CD4-positive, alpha-beta T cell (primary cell): ENCODE data around the gene HS6ST2. TPM values are rescaled to one million over a fixed set of nuclear protein-coding genes. Genes with fewer than 3 reads are reported as not detected.

Experiments
- ATAC-seq: fragments of 200-7000 bp; cut with Tn5 transposase; one replicate; pipeline ENCODE4 v1.10.0; 2022; ENCODE audit warnings: mild to moderate bottlenecking; ENCODE audit not compliant: poor library complexity
- CTCF ChIA-PET: fragments of 350-600 bp; sonication (Branson Sonifier 250); formaldehyde crosslinking; loops from one replicate; lab custom pipeline; 2021; ENCODE audit warnings: antibody characterized with exemption, inconsistent platforms; lab: Charles Lee
- POLR2A ChIA-PET: fragments of 350-600 bp; sonication (Branson Sonifier 250); formaldehyde crosslinking; loops from one replicate; lab custom pipeline; 2021; ENCODE audit warnings: antibody characterized with exemption, inconsistent platforms; lab: Charles Lee
- DNase-seq, 14 experiments: peaks; one replicate each; pipeline ENCODE4 v3.0.0-alpha.2; 2013 to 2020; ENCODE audit warnings: mixed read lengths in 2 of 14
- H3K27ac ChIP-seq, 2 donors: one replicate each; pipeline versions ENCODE4 v1.5.1 to v1.7.0; 2013; ENCODE audit warnings: low read length in 2 of 2, low read depth in 1 of 2, mild to moderate bottlenecking in 1 of 2
- H3K27me3 ChIP-seq, 2 experiments: 1 replicate in 1 of 2; 2 replicates in 1 of 2; pipeline versions ENCODE4 v1.6.1 to v1.7.0; 2013; ENCODE audit warnings: low read length in 2 of 2, control low read depth in 1 of 2, mild to moderate bottlenecking in 1 of 2, moderate library complexity in 1 of 2; ENCODE audit not compliant: insufficient read depth in 2 of 2, control insufficient read depth in 1 of 2
- H3K36me3 ChIP-seq: one replicate; pipeline ENCODE4 v1.6.1; 2013; ENCODE audit warnings: low read length, control low read depth; ENCODE audit not compliant: insufficient read depth
- H3K4me1 ChIP-seq: one replicate; pipeline ENCODE4 v1.6.1; 2013; ENCODE audit warnings: low read length, control low read depth; ENCODE audit not compliant: insufficient read depth
- H3K4me3 ChIP-seq: one replicate; pipeline ENCODE4 v1.5.1; 2013; ENCODE audit warnings: mild to moderate bottlenecking, low read length, moderate library complexity
- H3K9me3 ChIP-seq, 2 experiments: 1 replicate in 1 of 2; 2 replicates in 1 of 2; pipeline versions ENCODE4 v1.6.1 to v1.7.0; 2013; ENCODE audit warnings: low read length in 2 of 2, mild to moderate bottlenecking in 2 of 2, control low read depth in 1 of 2, moderate library complexity in 1 of 2; ENCODE audit not compliant: control insufficient read depth in 1 of 2, insufficient read depth in 1 of 2
- H3K27ac Mint-ChIP-seq: one replicate; pipeline ENCODE4 v1.8.0; 2020; ENCODE audit warnings: mixed read lengths
- H3K27me3 Mint-ChIP-seq: one replicate; pipeline ENCODE4 v1.8.0; 2021; ENCODE audit warnings: mixed read lengths
- H3K36me3 Mint-ChIP-seq: one replicate; pipeline ENCODE4 v1.8.0; 2021; ENCODE audit warnings: low read depth, mixed read lengths
- H3K4me1 Mint-ChIP-seq: one replicate; pipeline ENCODE4 v1.8.0; 2021; ENCODE audit warnings: low read depth, mixed read lengths
- H3K4me3 Mint-ChIP-seq: one replicate; pipeline ENCODE4 v1.8.0; 2020; ENCODE audit warnings: mild to moderate bottlenecking, mixed read lengths
- H3K9me3 Mint-ChIP-seq: one replicate; pipeline ENCODE4 v1.8.0; 2020; ENCODE audit warnings: mixed read lengths
- CTCF ChIP-seq: fragments of 200-600 bp; IDR thresholded peaks from one replicate; pipeline ENCODE4 v1.8.0; 2022; ENCODE audit warnings: antibody characterized with exemption, mild to moderate bottlenecking
- intact Hi-C, 2 experiments: fragments of 100-400 bp; cut with DNase I in 1 of 2; cut with micrococcal nuclease in 1 of 2; formaldehyde crosslinking; loops; one replicate each; pipeline versions ENCODE4 v1.15.1 to v1.9.0; 2023 to 2025; cut with DNase I, micrococcal nuclease
- total RNA-seq, 174 experiments: library from RNA in 2 of 174; stranded (reverse) in 2 of 174; gene quantifications; one replicate each; pipeline ENCODE4 v1.2.3 and lab custom pipeline; 2021 to 2026

HS6ST2 gene
- total RNA-seq, 2 experiments from 2014 or later, result not detected

DNA sequence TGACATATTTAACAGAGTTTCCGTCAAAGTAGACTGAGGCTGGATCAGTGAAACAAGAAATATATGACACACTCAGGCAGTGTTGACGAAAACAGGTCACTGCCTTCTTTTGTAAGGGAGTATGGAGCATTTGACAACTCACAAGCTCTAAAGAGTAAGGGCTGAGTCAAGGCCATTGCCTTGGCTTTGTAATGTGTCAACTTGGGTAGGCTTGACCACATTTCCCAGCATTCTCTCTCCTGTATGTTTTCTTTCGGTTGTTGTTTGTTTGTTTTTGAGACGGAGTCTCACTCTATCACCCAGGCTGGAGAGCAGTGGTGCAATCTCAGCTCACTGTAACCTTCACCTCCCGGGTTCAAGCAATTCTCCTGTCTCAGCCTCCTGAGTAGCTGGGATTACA, 344.6 kb downstream of the HS6ST2 start:
- no peak for DNase-seq
- POLR2A ChIA-PET, result no interaction called here
- Mint-ChIP-seq H3K9me3 (no peaks in the 10 kb centered on the region), H3K36me3 (no peaks in the 10 kb centered on the region), H3K4me3 (no peak overlapping the region), H3K4me1 (no peaks in the 10 kb centered on the region), H3K27ac (no peak overlapping the region), H3K27me3 (no peaks in the 10 kb centered on the region)
- CTCF ChIA-PET, result interaction anchor here (1.3 to 2.0 kb wide), 2 partner anchors 17 to 388 kb away, joined by 3 to 5 read pairs; no protein-coding TSS in a partner anchor
- ATAC-seq, result no peak
- no peaks in the 10 kb centered on the region for H3K4me1 ChIP-seq
- no peak overlapping the region for H3K27ac ChIP-seq
- H3K36me3 ChIP-seq, result no peaks in the 10 kb centered on the region
- no peak overlapping the region for H3K4me3 ChIP-seq
- intact Hi-C loops, result loop anchor here in 1 of 2 experiments (2.0 to 5.0 kb wide), 4 partner anchors 123 to 772 kb away; no protein-coding TSS in a partner anchor
- no peak for TF ChIP-seq CTCF
- no peaks in the 10 kb centered on the region for H3K9me3 ChIP-seq
- H3K27me3 ChIP-seq, result no peaks in the 10 kb centered on the region

DNA sequence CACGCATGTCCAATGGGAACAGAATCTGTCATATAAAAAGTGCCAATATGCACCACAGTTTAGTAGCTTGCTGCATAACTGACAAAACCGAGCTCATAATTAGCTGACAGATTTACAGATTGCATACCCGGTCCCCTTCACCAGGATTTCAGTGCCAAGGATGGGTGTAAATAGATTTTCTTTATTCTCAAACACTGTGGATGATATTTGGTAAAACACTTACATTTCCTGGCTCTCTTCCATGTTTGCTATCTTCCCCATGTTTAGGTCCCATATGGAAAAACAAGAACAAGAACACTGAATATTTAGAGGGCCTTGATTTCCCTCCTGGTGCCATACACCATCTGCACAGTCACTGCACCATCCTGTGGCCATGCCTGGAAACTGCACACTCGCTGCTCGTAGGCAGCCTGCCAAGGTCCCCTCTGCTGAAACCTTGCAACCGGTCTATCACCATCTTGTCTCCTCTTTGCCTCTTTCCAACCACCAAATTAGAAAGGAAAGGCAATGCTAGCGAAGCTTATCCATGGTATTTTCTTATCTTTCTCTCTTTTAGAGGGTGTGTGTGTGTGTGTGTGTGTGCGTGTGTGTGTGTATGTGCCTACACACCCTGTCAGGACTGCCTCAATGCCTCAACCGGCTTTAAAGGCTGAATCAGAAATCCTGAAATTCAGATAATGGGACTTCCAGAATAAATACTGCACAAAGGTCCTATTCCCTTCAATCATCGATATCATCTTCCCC, 345.4 kb downstream of the HS6ST2 start:
- H3K27ac ChIP-seq, result no peak overlapping the region
- H3K4me1 Mint-ChIP-seq, result no peaks in the 10 kb centered on the region
- no peaks in the 10 kb centered on the region for H3K27me3 Mint-ChIP-seq
- ATAC-seq (peak; percentile 55), DNase-seq (peak; percentile 6 to 59 (median 23))
- no peaks in the 10 kb centered on the region for H3K36me3 Mint-ChIP-seq
- POLR2A ChIA-PET, result no interaction called here
- CTCF ChIA-PET, result interaction anchor here (1.3 kb wide), 1 partner anchor 387 kb away, joined by 3 read pairs; no protein-coding TSS in a partner anchor
- H3K4me3 Mint-ChIP-seq, result no peak overlapping the region
- H3K9me3 Mint-ChIP-seq, result no peaks in the 10 kb centered on the region
- intact Hi-C loops, result loop anchor here in 1 of 2 experiments (2.0 to 5.0 kb wide), 4 partner anchors 122 to 771 kb away; no protein-coding TSS in a partner anchor
- H3K4me3 ChIP-seq, result no peak overlapping the region
- TF ChIP-seq CTCF, result peak; percentile 54
- no peaks in the 10 kb centered on the region for H3K4me1 ChIP-seq
- H3K27ac Mint-ChIP-seq, result no peak overlapping the region
- no peaks in the 10 kb centered on the region for H3K9me3 ChIP-seq
- no peaks in the 10 kb centered on the region for H3K36me3 ChIP-seq
- H3K27me3 ChIP-seq, result no peaks in the 10 kb centered on the region

GRCh38 chrX:132610536-132610935, 347.9 kb downstream of the HS6ST2 start:
- Mint-ChIP-seq H3K27me3 (no peaks in the 10 kb centered on the region), H3K4me3 (no peak overlapping the region), H3K9me3 (no peaks in the 10 kb centered on the region), H3K27ac (no peak overlapping the region), H3K36me3 (no peaks in the 10 kb centered on the region), H3K4me1 (no peaks in the 10 kb centered on the region)
- H3K4me3 ChIP-seq, result no peak overlapping the region
- DNase-seq (no peak), ATAC-seq (no peak)
- H3K4me1 ChIP-seq, result no peaks in the 10 kb centered on the region
- ChIA-PET CTCF (no interaction called here), POLR2A (no interaction called here)
- no peak overlapping the region for H3K27ac ChIP-seq
- no peaks in the 10 kb centered on the region for H3K36me3 ChIP-seq
- no peak for TF ChIP-seq CTCF
- intact Hi-C loops, result loop anchor here in 1 of 2 experiments (5.0 kb wide), 3 partner anchors 318 to 768 kb away; no protein-coding TSS in a partner anchor
- no peaks in the 10 kb centered on the region for H3K9me3 ChIP-seq
- peaks cover 0 to 7% of the 10 kb centered on the region in 2 experiments for H3K27me3 ChIP-seq
